Endothelial cell of umbilical vein (primary cell): ENCODE results near the gene RTKN.

Experiments used
- EZH2 ChIP-seq: IDR thresholded peaks from 2 replicates; pipeline ENCODE4 v1.6.1; 2012; ENCODE audit warnings: borderline replicate concordance, low read depth, mild to moderate bottlenecking, moderate library complexity, low read length, inconsistent platforms; ENCODE audit not compliant: severe bottlenecking
- FOS ChIP-seq: IDR thresholded peaks from 2 replicates; pipeline ENCODE4 v1.6.1; 2011; ENCODE audit warnings: mild to moderate bottlenecking, low read length, moderate library complexity, borderline replicate concordance; ENCODE audit not compliant: insufficient read depth
- JUN ChIP-seq: IDR thresholded peaks from 2 replicates; pipeline ENCODE4 v1.6.1; 2011; ENCODE audit warnings: borderline replicate concordance, low read depth; ENCODE audit not compliant: insufficient read length, insufficient read depth
- MYC ChIP-seq: IDR thresholded peaks from one replicate; pipeline ENCODE4 v1.6.1; 2011; ENCODE audit warnings: mild to moderate bottlenecking, low read depth, low read length
- POLR2A ChIP-seq: IDR thresholded peaks from 2 replicates; pipeline ENCODE4 v1.6.1; 2012; ENCODE audit warnings: low read depth, mild to moderate bottlenecking, control low read depth, low read length
- POLR2AphosphoS5 ChIP-seq: IDR thresholded peaks from 2 replicates; pipeline ENCODE4 v1.6.1; 2012; ENCODE audit warnings: low read depth, mild to moderate bottlenecking, control low read depth, low read length, moderate library complexity; ENCODE audit not compliant: insufficient read depth
- TF ChIP-seq, protein P1 (sequence below), 2 donors: IDR thresholded peaks; 1 replicate in 1 of 2; 2 replicates in 1 of 2; pipeline ENCODE4 v1.5.1; 2011; ENCODE audit warnings: low read length in 2 of 2, mild to moderate bottlenecking in 2 of 2, moderate library complexity in 2 of 2, control low read depth in 1 of 2, inconsistent platforms in 1 of 2, low read depth in 1 of 2; ENCODE audit not compliant: insufficient read depth in 1 of 2; ENCODE audit errors: extremely low read depth in 1 of 2
- TF ChIP-seq, protein P2 (sequence below): IDR thresholded peaks from 2 replicates; pipeline ENCODE4 v1.6.1; 2011; ENCODE audit not compliant: insufficient read depth, insufficient read length

DNA sequence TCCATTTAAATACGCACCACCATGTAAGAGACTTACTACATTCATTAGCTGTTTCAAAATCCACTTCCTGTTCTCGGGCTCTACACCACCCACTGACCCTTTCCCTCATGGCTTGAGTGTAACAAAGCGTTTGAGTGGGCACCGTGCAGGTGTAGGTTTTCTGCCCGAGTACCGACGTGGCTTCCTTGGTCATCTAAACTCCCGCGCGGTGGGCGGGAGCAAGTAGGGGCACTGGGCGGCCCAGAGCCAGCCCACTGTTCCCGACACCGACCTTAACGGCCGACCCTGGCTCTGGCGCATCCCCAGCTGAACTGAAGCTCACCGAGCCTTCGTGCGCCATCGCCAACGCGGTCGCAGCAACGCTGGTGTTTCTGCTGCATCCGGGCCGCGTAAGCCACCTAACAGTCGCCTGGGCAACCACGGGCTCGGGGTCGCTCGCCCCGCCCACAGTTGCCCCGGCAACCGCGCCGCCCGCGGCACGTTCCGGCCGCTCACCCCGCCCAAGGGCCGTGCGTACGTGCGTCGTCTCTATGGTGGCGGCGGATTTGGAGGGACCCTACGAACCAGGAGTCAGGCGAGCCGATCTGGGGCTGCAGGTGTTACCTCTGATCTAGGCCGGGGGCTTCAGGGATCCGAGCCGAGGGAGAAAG, 20.4 kb downstream of the RTKN start, which contains the start of the genes C2orf81 and WDR54:
- TF ChIP-seq, protein P1, sequence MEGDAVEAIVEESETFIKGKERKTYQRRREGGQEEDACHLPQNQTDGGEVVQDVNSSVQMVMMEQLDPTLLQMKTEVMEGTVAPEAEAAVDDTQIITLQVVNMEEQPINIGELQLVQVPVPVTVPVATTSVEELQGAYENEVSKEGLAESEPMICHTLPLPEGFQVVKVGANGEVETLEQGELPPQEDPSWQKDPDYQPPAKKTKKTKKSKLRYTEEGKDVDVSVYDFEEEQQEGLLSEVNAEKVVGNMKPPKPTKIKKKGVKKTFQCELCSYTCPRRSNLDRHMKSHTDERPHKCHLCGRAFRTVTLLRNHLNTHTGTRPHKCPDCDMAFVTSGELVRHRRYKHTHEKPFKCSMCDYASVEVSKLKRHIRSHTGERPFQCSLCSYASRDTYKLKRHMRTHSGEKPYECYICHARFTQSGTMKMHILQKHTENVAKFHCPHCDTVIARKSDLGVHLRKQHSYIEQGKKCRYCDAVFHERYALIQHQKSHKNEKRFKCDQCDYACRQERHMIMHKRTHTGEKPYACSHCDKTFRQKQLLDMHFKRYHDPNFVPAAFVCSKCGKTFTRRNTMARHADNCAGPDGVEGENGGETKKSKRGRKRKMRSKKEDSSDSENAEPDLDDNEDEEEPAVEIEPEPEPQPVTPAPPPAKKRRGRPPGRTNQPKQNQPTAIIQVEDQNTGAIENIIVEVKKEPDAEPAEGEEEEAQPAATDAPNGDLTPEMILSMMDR (IDR thresholded peaks at IDR 0.05; ENCODE audit: extremely low read depth in 1 of 2, insufficient read depth in 1 of 2, low read depth in 1 of 2, low read length in 2 of 2) = no peak
- TF ChIP-seq, protein P2, sequence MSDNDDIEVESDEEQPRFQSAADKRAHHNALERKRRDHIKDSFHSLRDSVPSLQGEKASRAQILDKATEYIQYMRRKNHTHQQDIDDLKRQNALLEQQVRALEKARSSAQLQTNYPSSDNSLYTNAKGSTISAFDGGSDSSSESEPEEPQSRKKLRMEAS = peak; percentile 91
- TF ChIP-seq POLR2A (no peak), POLR2AphosphoS5 (peak; percentile 38), MYC (no peak), EZH2 (peak; percentile 40), JUN (no peak), FOS (no peak)
